Tibial nerve (tissue), 4 donors: Measurements from ENCODE around the gene HS2ST1.

ENCODE experiments used
- EP300 ChIP-seq, 2 donors: sonication (generic); formaldehyde crosslinking; IDR thresholded peaks; one replicate each; pipeline ENCODE4 v1.6.1; 2017; ENCODE audit warnings: antibody characterized with exemption in 2 of 2, mild to moderate bottlenecking in 1 of 2
- POLR2A ChIP-seq, 2 donors: fragments of 450-650 bp; IDR thresholded peaks; one replicate each; pipeline ENCODE4 v1.6.1; 2017; ENCODE audit warnings: antibody characterized with exemption in 2 of 2, mild to moderate bottlenecking in 2 of 2, moderate library complexity in 2 of 2
- TF ChIP-seq, protein P1 (sequence below), 5 experiments: fragments of 200-600 bp in 3 of 5; fragments of 450-650 bp in 2 of 5; sonication (generic) in 3 of 5; IDR thresholded peaks; one replicate each; pipeline ENCODE4 v1.5.1; 2016 to 2019; ENCODE audit warnings: antibody characterized with exemption in 5 of 5, mild to moderate bottlenecking in 3 of 5, moderate library complexity in 2 of 5

DNA sequence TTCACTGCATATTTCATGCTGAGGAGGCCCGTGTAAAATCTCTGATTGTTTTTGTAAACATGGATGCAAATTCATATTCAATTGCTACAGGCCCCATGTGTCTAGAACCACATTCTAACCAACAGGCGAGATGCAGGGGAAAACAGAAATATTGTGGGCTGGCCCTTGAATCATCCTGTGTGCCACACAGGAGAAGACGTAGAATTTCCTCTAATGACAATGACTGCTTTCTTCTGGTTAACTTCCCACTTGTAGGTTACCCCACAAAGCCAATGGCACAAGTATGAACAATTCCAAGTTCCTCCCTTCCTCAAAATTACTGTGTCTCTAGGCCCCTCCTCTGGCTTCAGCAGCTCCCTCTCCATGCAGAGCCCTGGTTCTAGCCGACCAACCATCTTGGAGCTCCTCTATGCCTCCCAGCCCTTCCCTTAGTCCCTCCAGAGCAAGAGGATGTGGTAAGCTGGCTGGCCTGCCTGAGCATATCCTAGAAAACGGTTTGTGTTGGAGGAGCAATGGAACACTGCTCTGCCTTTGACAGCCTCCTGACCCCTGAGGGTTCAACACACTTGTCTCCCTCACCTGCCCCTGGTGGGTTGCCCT is 205.2 kb downstream of the HS2ST1 start:
- TF ChIP-seq, protein P1, sequence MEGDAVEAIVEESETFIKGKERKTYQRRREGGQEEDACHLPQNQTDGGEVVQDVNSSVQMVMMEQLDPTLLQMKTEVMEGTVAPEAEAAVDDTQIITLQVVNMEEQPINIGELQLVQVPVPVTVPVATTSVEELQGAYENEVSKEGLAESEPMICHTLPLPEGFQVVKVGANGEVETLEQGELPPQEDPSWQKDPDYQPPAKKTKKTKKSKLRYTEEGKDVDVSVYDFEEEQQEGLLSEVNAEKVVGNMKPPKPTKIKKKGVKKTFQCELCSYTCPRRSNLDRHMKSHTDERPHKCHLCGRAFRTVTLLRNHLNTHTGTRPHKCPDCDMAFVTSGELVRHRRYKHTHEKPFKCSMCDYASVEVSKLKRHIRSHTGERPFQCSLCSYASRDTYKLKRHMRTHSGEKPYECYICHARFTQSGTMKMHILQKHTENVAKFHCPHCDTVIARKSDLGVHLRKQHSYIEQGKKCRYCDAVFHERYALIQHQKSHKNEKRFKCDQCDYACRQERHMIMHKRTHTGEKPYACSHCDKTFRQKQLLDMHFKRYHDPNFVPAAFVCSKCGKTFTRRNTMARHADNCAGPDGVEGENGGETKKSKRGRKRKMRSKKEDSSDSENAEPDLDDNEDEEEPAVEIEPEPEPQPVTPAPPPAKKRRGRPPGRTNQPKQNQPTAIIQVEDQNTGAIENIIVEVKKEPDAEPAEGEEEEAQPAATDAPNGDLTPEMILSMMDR (IDR thresholded peaks at IDR 0.05) = no peak
- TF ChIP-seq EP300 (IDR thresholded peaks at IDR 0.05) (no peak), POLR2A (IDR thresholded peaks at IDR 0.05) (no peak)
